H9 (cell line): Measurements from ENCODE around the gene ADSL. TPM values are rescaled to one million over a fixed set of nuclear protein-coding genes. Genes with fewer than 3 reads are reported as not detected.

Experiments used
- DNase-seq: peaks from one replicate; pipeline ENCODE4 v3.0.0-alpha.2; 2017
- H2AFZ ChIP-seq: one replicate; pipeline ENCODE4 v1.6.1; 2013; ENCODE audit warnings: mild to moderate bottlenecking, low read length, control low read depth, moderate library complexity
- H2AK5ac ChIP-seq: 2 replicates; pipeline ENCODE4 v1.6.1; 2013; ENCODE audit warnings: low read length, control low read depth, mixed read lengths; ENCODE audit not compliant: insufficient read length
- H2BK120ac ChIP-seq: one replicate; pipeline ENCODE4 v1.6.1; 2013; ENCODE audit warnings: low read depth, mild to moderate bottlenecking, low read length, control low read depth, inconsistent platforms; ENCODE audit not compliant: poor library complexity, severe bottlenecking
- H2BK12ac ChIP-seq: 2 replicates; pipeline ENCODE4 v1.6.1; 2013; ENCODE audit warnings: low read length, control low read depth, mixed read lengths, low read depth; ENCODE audit not compliant: insufficient read length
- H2BK15ac ChIP-seq: 2 replicates; pipeline ENCODE4 v1.6.1; 2013; ENCODE audit warnings: low read depth, low read length, control low read depth
- H2BK20ac ChIP-seq: one replicate; pipeline ENCODE4 v1.6.1; 2013; ENCODE audit warnings: low read depth, mild to moderate bottlenecking, low read length, control low read depth, inconsistent platforms; ENCODE audit not compliant: poor library complexity, severe bottlenecking
- H2BK5ac ChIP-seq: 2 replicates; pipeline ENCODE4 v1.6.1; 2013; ENCODE audit warnings: low read length, control low read depth, mixed read lengths; ENCODE audit not compliant: insufficient read length
- H3K14ac ChIP-seq: 2 replicates; pipeline ENCODE4 v1.6.1; 2013; ENCODE audit warnings: low read length, control low read depth; ENCODE audit not compliant: insufficient read depth
- H3K18ac ChIP-seq: 2 replicates; pipeline ENCODE4 v1.6.1; 2013; ENCODE audit warnings: low read depth, mild to moderate bottlenecking, mixed read lengths, low read length, control low read depth; ENCODE audit not compliant: insufficient read length
- H3K23ac ChIP-seq: 2 replicates; pipeline ENCODE4 v1.6.1; 2013; ENCODE audit warnings: low read length, control low read depth, mixed read lengths, low read depth; ENCODE audit not compliant: insufficient read length
- H3K23me2 ChIP-seq: 2 replicates; pipeline ENCODE4 v1.6.1; 2013; ENCODE audit warnings: low read depth, mild to moderate bottlenecking, mixed read lengths, low read length, control low read depth; ENCODE audit not compliant: insufficient read length, poor library complexity, severe bottlenecking
- H3K27ac ChIP-seq: 2 replicates; pipeline ENCODE4 v1.5.1; 2013; ENCODE audit warnings: low read length, control low read depth, mixed read lengths, low read depth; ENCODE audit not compliant: insufficient read length
- H3K27me3 ChIP-seq: 2 replicates; pipeline ENCODE4 v1.6.1; 2013; ENCODE audit warnings: low read length, control low read depth, inconsistent platforms; ENCODE audit not compliant: insufficient read depth
- H3K4ac ChIP-seq: 2 replicates; pipeline ENCODE4 v1.6.1; 2013; ENCODE audit warnings: low read depth, mild to moderate bottlenecking, control low read depth, inconsistent platforms, low read length, moderate library complexity
- H3K4me1 ChIP-seq: 2 replicates; pipeline ENCODE4 v1.6.1; 2013; ENCODE audit warnings: low read length, control low read depth, inconsistent platforms; ENCODE audit not compliant: insufficient read depth
- H3K4me2 ChIP-seq: 2 replicates; pipeline ENCODE4 v1.6.1; 2013; ENCODE audit warnings: low read length, control low read depth, mixed read lengths; ENCODE audit not compliant: insufficient read length, insufficient read depth
- H3K56ac ChIP-seq: 2 replicates; pipeline ENCODE4 v1.6.1; 2013; ENCODE audit warnings: low read depth, mild to moderate bottlenecking, mixed read lengths, low read length, control low read depth; ENCODE audit not compliant: insufficient read length
- H3K79me1 ChIP-seq: 2 replicates; pipeline ENCODE4 v1.6.1; 2013; ENCODE audit warnings: low read depth, mild to moderate bottlenecking, moderate library complexity, low read length, control low read depth, inconsistent platforms; ENCODE audit not compliant: insufficient read depth, poor library complexity, severe bottlenecking
- H3K79me2 ChIP-seq: 2 replicates; pipeline ENCODE4 v1.6.1; 2013; ENCODE audit warnings: low read length, control low read depth, inconsistent platforms; ENCODE audit not compliant: insufficient read depth
- H3K9ac ChIP-seq: 2 replicates; pipeline ENCODE4 v1.6.1; 2013; ENCODE audit warnings: low read length, control low read depth, mixed read lengths; ENCODE audit not compliant: insufficient read length; ENCODE audit errors: extremely low read depth
- H3K9me3 ChIP-seq: one replicate; pipeline ENCODE4 v1.6.1; 2013; ENCODE audit warnings: low read depth, low read length, inconsistent platforms; ENCODE audit not compliant: control insufficient read depth
- H3T11ph ChIP-seq: one replicate; pipeline ENCODE4 v1.6.1; 2013; ENCODE audit warnings: mild to moderate bottlenecking, low read length, control low read depth, inconsistent platforms
- H4K20me1 ChIP-seq: one replicate; pipeline ENCODE4 v1.6.1; 2013; ENCODE audit not compliant: control insufficient read depth, insufficient read length, insufficient read depth
- H4K5ac ChIP-seq: 2 replicates; pipeline ENCODE4 v1.6.1; 2013; ENCODE audit warnings: low read depth, mild to moderate bottlenecking, mixed read lengths, low read length, control low read depth; ENCODE audit not compliant: insufficient read length
- H4K8ac ChIP-seq: replicated peaks from 2 replicates; pipeline ENCODE4 v1.6.1; 2013; ENCODE audit warnings: low read length, control low read depth, mixed read lengths, low read depth; ENCODE audit not compliant: insufficient read length
- H4K91ac ChIP-seq: 2 replicates; pipeline ENCODE4 v1.6.1; 2013; ENCODE audit warnings: low read depth, mild to moderate bottlenecking, moderate library complexity, mixed read lengths, low read length, control low read depth; ENCODE audit not compliant: insufficient read length
- H3K27ac Mint-ChIP-seq, 3 experiments: 2 replicates in 2 of 3; 3 replicates in 1 of 3; pipeline ENCODE4 v1.8.0; 2020 to 2021; ENCODE audit warnings: mixed read lengths in 3 of 3, mild to moderate bottlenecking in 1 of 3, moderate library complexity in 1 of 3
- H3K27me3 Mint-ChIP-seq: 2 replicates; pipeline ENCODE4 v1.8.0; 2021; ENCODE audit warnings: low read depth, mild to moderate bottlenecking, moderate library complexity, mixed read lengths
- H3K36me3 Mint-ChIP-seq, 3 experiments: 2 replicates in 2 of 3; 3 replicates in 1 of 3; pipeline ENCODE4 v1.8.0; 2020 to 2021; ENCODE audit warnings: low read depth in 3 of 3, mixed read lengths in 3 of 3; ENCODE audit not compliant: insufficient read depth in 1 of 3
- H3K4me1 Mint-ChIP-seq, 2 experiments: 2 replicates each; pipeline ENCODE4 v1.8.0; 2020; ENCODE audit warnings: mixed read lengths in 2 of 2
- H3K4me3 Mint-ChIP-seq, 2 experiments: 2 replicates in 1 of 2; 3 replicates in 1 of 2; pipeline ENCODE4 v1.8.0; 2020 to 2021; ENCODE audit warnings: mild to moderate bottlenecking in 2 of 2, mixed read lengths in 2 of 2, moderate library complexity in 1 of 2
- H3K9me3 Mint-ChIP-seq, 2 experiments: 2 replicates in 1 of 2; 3 replicates in 1 of 2; pipeline ENCODE4 v1.8.0; 2020; ENCODE audit warnings: mild to moderate bottlenecking in 2 of 2, mixed read lengths in 2 of 2, moderate library complexity in 1 of 2
- WGBS: extraction: QIAGEN DNeasy Blood & Tissue Kit; methylation state at CpG from one replicate; pipeline ENCODE4 v1.1.7; 2013; ENCODE audit warnings: missing lambda C conversion rate, low lambda C conversion rate, mixed read lengths; ENCODE audit not compliant: insufficient read length; ENCODE audit errors: extremely low coverage; 5-methylcytosine and 5-hydroxymethylcytosine counted together
- total RNA-seq: library from RNA; stranded (reverse); gene quantifications from 2 replicates; pipeline ENCODE4 v1.2.1, GENCODE V29; 2021
- TF ChIP-seq, protein P1 (sequence below): fragments of 200-600 bp; sonication (generic); conservative IDR thresholded peaks from 3 replicates; pipeline ENCODE4 v1.8.0; 2021; ENCODE audit warnings: antibody characterized with exemption, mild to moderate bottlenecking

Gene ADSL
- total RNA-seq, 1 experiment from 2014 or later, result 175 TPM

DNA sequence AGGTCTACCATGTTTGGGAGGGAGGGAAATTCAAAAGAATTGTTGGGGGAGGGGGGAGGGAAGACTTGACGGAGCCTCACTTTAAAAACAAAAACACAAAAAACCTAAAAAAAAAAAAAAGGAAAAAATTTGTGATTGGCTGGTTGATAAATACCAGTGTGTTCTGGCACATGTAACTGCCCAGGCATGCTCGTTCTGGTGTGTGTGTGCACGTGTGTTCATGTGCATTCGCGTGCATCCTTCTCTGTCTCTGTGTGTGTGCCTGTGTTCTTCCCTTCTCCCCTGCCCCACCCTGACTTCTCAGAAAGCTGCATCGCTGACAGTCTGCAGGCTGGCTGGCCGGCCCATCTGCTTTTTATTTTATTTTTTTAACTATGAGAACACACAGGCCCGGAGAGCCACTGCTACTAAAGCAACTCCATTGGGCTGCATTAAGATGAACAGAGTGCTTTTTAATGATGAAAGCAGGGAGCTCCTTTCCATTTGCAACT is 22.6 kb upstream of the ADSL start:
- Histone ChIP-seq H3K9ac (no peak overlapping the region), H4K91ac (no peak overlapping the region), H3K79me1 (no peaks in the 10 kb centered on the region), H3K4ac (no peak overlapping the region), H2BK5ac (no peak overlapping the region), H2BK20ac (no peak overlapping the region), H3K27ac (no peak overlapping the region), H4K8ac (no peak overlapping the region), H3T11ph (no peak overlapping the region), H2BK15ac (no peak overlapping the region), H3K9me3 (no peaks in the 10 kb centered on the region), H3K14ac (no peak overlapping the region), H3K23me2 (no peaks in the 10 kb centered on the region), H2AFZ (no peak overlapping the region), H3K4me1 (peaks cover 5% of the 10 kb centered on the region; the same call in 1 of the 2 replicates), H4K20me1 (peaks cover 2% of the 10 kb centered on the region), H3K4me2 (no peak overlapping the region), H2AK5ac (no peak overlapping the region), H3K18ac (no peak overlapping the region), H3K56ac (no peak overlapping the region), H2BK120ac (no peak overlapping the region), H3K27me3 (no peaks in the 10 kb centered on the region), H2BK12ac (no peak overlapping the region), H4K5ac (no peak overlapping the region), H3K79me2 (no peaks in the 10 kb centered on the region), H3K23ac (no peak overlapping the region)
- H3K36me3 Mint-ChIP-seq, result peaks cover 15 to 67% (median 49%) of the 10 kb centered on the region in 3 experiments; a peak in 6 of 7 replicates
- H3K4me1 Mint-ChIP-seq, result peaks cover 43 to 54% of the 10 kb centered on the region in 2 experiments
- WGBS, result no CpG with 5 or more reads among the region's 8 CpGs
- H3K4me3 Mint-ChIP-seq, result no peak overlapping the region; a peak in 1 of 5 replicates
- H3K27ac Mint-ChIP-seq, result peak overlapping the region in 2 of 3 experiments; percentile 26 to 94; a peak in 3 of 7 replicates
- TF ChIP-seq, protein P1, sequence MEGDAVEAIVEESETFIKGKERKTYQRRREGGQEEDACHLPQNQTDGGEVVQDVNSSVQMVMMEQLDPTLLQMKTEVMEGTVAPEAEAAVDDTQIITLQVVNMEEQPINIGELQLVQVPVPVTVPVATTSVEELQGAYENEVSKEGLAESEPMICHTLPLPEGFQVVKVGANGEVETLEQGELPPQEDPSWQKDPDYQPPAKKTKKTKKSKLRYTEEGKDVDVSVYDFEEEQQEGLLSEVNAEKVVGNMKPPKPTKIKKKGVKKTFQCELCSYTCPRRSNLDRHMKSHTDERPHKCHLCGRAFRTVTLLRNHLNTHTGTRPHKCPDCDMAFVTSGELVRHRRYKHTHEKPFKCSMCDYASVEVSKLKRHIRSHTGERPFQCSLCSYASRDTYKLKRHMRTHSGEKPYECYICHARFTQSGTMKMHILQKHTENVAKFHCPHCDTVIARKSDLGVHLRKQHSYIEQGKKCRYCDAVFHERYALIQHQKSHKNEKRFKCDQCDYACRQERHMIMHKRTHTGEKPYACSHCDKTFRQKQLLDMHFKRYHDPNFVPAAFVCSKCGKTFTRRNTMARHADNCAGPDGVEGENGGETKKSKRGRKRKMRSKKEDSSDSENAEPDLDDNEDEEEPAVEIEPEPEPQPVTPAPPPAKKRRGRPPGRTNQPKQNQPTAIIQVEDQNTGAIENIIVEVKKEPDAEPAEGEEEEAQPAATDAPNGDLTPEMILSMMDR, result no peak
- H3K27me3 Mint-ChIP-seq, result no peaks in the 10 kb centered on the region
- no peaks in the 10 kb centered on the region for H3K9me3 Mint-ChIP-seq
- no peak for DNase-seq
